NCI-H526 treated with DMSO at 0.1 percent for 48 hours (cell line): ENCODE results near the gene MYO1A.
"Not testable (repeated sequence)": the region's sequence is repeated elsewhere in the genome, so short reads cannot be mapped to it uniquely, and the experiment has no call there.

Source experiments
- DNase-seq: peaks from one replicate; lab custom pipeline; 2025; lab: John Stamatoyannopoulos, UW

MYO1A gene

DNA sequence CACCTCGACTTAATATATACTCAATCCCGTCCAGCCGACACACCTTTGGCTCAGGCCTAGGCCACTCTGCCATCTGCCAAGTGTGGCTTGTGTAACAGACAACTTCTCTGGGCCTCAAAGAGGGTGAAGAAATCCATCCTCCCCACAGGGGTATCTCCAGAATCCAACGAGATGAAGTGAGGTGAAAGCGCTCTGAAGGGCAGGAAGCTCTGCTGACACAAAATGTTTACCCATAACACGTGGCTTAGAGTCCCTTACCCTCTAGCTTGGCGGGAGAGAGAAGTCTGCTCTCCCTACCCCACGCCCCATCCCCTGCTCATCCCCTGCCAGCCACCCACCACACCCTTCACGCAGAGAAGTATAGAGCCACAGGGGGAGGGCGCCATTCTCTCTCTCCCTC lies 56.6 kb downstream of the MYO1A start:
- DNase-seq = no peak

DNA sequence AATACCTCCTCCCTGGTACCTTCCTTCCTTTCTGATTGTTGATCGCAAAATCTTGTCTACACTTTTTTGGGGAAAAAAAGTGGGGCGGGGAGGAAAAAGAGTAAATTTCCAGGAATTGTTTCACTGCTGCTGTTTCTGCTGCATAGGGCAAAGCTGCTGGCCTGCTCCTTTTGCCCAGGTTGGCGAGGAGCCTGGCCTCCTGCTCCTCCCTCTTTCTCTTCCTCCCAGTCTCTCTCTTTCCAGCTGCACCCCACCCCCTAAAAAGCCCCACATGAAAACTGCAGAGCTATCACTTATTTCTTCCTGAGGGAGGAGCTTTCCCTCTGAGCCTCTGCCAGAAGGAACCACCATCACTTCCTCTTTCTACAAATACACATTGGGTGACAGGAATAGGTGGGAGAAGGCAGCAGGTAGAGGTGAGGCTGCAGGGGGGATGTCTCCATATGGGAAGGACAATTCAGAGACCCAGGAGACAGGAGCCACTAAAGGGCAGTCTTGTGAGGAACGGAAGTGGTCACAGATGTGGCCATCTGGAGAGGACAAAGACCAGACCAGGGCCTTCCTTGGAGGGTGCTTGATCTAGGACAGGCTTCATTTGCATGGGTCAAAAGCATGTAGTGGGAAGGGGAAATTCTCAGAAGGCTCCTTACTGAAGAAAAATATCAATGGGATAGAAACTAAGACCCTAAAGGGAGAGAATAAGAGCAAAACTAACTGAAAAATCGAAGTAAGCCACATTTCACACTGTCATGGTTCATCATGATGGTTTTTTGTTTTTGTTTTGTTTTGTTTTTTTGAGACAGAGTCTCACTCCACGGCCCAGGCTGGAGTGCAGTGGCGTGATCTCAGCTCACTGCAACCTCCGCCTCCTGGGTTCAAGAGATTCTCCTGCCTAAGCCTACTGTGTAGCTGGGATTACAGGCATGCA lies 58.3 kb downstream of the MYO1A start:
- no peak for DNase-seq

DNA sequence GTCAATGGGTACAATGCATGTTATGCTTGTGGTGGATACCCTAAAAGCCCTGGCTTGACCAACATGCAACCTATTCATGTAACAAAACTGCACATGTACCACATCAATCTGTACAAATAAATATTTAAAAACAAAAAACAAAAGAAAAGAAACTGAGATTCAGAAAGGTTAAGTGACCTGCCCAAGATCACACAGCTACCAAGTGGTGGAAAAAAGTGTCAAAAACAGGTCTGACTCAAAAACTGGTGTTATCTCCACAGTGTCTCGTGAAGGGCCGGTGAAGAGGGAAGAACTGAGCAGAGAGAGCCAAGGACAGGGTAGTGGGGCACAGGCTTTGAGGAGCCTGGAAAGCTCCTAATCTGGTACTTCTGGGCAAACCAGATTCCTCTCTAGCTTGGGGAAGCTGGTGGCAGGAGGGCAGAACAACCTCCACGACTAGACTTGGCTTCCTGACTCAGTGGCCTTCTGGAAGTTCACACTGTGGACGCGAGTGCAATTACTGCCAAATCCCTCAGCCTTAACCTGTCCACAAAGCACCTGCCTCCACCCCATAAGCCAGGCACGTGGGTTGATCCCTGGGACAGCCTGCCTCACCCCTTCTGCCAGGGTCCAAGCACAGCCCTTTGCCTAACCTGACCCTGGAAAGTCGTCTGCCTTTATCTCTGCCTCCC lies 59.1 kb downstream of the MYO1A start:
- DNase-seq = no peak

DNA sequence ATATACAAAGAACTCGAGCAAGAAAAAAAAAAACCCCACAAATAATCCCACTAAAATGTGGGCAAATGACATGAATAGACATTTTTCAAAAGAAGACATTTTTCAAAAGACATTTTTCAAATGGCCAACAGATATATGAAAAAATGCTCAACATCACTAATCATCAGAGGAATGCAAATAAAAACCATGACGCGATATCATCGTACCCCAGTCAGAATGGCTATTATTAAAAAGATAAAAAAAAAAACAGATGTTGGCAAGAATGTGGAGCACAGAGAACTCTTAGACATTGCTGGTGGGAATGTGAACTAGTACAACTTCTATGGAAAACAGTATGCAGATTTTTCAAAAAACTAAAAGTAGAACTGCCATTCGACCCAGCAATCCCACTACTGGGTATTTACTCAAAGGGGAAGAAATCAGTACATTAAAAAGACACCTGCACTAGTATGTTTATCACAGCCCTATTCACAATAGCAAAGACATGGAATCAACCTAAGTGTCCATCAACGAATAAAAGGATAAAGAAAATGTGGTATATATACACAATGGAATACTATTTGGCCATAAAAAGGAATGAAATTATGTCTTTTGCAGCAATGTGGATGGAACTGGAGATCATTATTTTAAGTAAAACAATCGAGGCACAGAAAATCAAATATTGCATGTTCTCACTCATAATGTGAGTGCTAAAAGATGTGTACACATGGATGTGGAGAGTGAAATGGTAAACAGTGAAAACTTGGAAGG lies 59.9 kb downstream of the MYO1A start:
- no peak for DNase-seq

DNA sequence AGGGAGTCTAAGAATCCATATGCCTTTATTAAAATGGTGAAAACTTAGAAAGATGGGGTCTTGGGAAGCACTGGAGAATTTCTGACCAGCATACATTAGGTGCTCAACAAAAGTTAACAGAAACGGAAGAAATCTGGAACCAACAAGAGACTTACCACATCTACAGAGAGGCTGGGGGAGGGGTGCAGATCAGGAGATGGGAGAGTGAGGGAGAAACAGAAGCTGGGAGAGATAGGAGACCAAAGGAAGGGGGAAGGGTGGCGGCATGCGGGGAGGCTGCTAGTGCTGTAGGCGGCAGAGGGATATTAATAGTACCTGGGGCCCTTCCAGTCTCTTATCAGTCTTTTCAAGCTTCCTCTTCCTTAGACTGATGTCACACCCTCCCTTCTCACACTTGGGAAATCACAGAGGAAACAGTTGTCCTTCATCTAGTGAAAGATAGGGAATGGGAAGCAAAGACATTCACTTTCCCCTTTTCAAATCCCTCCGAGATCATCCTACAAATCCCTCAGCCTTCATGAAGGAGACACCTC lies 61.7 kb downstream of the MYO1A start:
- no peak for DNase-seq

DNA sequence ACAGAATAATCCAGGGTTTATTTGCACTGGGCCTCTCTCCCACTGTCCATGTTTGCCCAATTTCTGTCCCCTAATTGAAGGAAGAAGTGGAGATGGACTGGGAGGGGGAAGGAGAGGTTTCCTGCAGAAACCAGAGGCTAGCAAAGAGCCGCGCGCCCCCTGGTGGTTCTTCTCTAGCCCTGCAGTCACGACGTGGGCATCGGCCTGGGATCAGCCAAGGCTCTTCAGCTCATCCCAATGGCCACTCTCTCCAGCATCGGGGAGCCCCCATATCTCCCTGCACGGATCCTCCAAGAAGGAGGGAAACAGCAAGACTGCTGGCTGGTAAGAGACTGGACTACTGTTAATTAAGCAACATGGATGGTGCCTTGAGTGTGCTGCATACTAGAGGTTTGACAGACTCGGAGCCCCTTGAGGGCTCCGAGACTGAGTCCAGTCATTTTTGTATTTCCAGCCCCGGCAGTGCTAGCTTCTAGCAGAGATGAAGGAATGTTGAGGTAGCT lies 62.3 kb downstream of the MYO1A start:
- peak; percentile 35 for DNase-seq

DNA sequence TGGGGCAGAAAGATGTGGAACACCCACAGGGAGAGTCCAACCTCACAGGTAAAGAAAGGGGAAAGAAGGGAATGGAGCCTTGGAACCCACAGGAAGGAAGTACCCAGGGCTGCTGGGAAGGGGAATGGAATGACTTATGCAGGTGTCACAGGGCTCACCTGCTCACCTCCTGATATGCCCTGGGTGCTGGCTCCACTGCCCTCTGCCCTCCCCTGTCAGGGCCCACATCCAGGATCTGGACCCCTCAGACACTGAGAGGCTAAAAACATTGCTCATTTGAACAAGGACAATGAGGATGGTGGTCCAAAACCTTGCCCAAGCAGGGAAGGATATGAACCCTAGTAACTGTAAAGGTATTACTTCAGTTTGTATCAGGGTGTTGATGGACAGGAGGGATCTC lies 62.9 kb downstream of the MYO1A start:
- DNase-seq = no peak

DNA sequence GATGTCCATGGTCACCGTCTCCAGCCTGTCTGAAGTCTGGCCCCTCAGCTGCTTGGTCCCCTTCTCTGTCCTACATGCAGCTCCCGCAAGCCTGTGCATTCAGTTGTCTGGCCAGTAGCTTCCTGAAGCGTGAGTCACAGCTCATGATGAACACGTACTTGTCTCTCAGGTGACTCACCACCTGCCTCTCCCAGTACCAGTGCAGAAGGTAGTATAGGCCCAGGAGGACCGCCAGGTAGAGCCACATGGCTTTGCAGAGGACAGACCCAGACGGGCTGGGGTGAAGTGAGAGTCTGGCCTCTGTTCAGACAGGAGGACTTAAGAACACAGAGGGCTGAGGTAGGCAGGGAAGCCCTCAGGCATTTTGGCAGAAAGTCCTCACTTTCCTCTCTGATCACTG lies 64.2 kb downstream of the MYO1A start:
- DNase-seq = not testable (repeated sequence)

DNA sequence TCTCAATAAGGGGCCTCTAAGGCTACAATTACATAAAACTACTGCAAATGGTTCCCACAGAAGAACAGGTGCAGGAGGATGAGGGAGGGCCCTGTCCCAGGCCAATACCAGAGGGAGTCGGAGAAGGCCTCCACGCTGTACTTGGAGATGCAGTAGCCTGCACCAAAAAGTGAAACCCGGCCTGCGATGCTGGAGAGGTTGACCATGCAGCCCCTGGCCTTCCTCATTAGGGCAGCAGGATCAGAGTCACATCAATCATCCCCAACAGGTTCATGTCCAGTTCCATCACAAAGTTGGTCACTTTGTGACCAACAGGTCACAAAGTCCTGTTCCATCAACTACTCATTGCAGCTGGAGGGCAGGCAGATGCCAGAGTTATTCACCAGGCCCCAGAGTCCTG lies 66.5 kb downstream of the MYO1A start:
- no peak for DNase-seq

DNA sequence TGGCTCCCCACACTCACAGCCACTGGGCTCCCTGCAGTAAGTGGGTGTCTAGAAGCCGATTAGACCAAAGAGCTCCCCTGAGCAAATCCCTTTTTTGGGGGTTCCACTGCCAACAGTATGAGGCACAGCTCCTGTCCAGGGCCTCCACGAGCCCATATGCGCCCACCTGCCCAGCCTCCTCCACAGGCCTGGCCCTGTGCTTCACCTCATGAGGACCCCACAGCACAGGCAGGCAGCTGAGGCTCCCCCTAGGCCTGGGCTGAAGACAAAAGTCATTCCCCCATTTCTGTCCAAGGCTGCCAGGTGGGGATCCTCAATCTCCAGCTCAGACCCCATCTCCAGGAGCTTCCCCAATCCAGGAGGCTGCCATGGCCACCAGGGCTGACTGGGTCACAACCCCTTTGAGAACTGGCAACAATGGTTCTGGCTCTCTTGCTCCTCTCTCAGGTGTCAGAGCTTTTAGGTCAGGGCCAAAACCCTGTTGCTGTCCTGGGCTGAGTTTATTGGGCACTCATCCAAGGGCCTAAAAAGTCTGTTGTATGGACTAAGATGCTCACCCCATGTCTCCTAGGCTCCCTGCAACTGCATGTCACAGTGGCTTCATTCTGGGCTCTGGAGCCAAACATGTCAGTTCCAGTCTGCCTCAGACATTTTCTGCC lies 67.2 kb downstream of the MYO1A start:
- DNase-seq = not testable (repeated sequence)

DNA sequence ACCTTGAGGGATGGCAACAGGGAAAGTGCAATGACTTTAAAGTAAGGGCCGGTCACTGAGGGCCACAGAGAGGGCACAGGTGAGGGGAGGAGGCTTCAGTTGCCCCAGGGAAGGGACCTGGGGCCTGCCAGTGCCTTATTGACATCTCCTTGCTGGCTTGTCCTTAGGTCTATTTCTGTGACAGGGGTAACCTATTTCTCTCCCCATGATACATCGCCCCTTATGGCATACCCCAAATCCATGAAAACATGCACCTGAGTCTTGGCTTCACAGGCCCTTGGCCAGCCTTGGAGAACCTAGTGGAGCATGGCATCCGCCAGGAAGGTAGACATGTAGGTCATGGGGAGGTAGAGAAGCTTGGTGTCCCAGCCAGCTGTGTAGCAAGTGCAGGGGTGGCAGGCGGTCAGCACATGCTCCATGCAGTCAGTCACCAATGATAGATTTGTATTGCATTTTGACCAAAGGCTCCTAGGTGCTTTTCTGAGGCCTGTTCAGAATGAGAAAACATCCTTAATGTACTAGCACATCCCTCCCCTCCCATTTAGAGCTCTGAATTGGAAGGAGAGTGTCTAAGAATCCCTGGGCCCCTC lies 68.9 kb downstream of the MYO1A start:
- no peak for DNase-seq

DNA sequence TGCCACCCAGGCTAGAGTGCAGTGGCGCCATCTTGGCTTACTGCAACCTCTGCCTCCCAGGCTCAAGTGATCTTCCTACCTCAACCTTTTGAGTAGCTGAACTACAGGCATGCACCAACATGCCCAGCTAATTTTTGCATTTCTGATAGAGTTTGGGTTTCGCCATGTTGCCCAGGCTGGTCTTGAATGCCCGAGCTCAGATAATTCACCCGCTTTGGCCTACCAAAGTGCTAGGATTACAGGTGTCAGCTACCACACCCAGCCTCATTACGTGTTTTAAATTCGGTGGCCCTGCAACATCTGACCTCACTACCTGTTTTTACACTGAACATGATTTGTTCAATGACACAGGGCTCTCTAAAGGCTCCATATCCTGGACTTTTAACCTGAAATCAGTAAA lies 69.7 kb downstream of the MYO1A start:
- DNase-seq = no peak

DNA sequence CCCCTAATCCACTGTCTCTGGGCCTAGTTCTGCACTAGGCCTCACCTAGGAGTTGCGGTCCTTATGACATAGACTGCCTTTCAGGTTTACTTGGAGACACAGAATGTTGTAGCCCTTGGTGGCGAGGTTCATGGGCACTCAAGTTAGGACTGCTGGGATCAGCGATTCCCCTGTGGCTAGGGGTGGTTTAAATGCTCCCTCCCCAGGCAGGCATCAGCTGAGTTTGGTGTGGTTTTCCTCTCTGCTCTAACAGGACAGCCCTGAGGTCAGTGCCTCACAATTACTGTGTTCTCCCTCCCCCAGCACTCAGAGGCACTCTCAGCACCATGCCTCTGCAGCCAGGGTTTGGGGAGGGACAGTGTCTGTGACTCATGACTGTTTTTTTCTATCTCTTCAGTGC lies 70.3 kb downstream of the MYO1A start:
- DNase-seq = no peak
